PFSK-1 (cell line): Measurements from ENCODE around the gene BTBD9.

Experiments
- FOXP2 ChIP-seq: optimal IDR thresholded peaks from 2 replicates; pipeline ENCODE3; 2011; ENCODE audit warnings: borderline replicate concordance, control low read depth, inconsistent platforms; ENCODE audit not compliant: insufficient read depth; ENCODE audit errors: extremely low read length, extremely low read depth
- POLR2AphosphoS5 ChIP-seq: IDR thresholded peaks from 2 replicates; pipeline ENCODE4 v1.6.1; 2012; ENCODE audit warnings: low read depth, mild to moderate bottlenecking, control low read depth, low read length, moderate library complexity
- REST ChIP-seq, 2 experiments: IDR thresholded peaks; 2 replicates each; pipeline versions ENCODE4 v1.6.1 to v1.8.0; 2011 to 2012; ENCODE audit warnings: low read depth in 2 of 2, low read length in 2 of 2, control low read depth in 1 of 2, inconsistent platforms in 1 of 2, mild to moderate bottlenecking in 1 of 2, moderate library complexity in 1 of 2; ENCODE audit not compliant: insufficient read depth in 1 of 2
- SIN3A ChIP-seq: IDR thresholded peaks from 2 replicates; pipeline ENCODE4 v1.6.1; 2012; ENCODE audit warnings: mild to moderate bottlenecking, low read length, moderate library complexity, borderline replicate concordance; ENCODE audit not compliant: insufficient read depth
- TAF1 ChIP-seq: IDR thresholded peaks from 2 replicates; pipeline ENCODE4 v1.6.1; 2012; ENCODE audit warnings: low read length, control low read depth, borderline replicate concordance; ENCODE audit not compliant: insufficient read depth

- TF ChIP-seq TAF1 (no peak), FOXP2 (no peak), POLR2AphosphoS5 (no peak), REST (IDR thresholded peaks at IDR 0.05; ENCODE audit: insufficient read depth in 1 of 2, low read depth in 2 of 2, low read length in 2 of 2) (no peak), SIN3A (no peak)
Observed at GRCh38 chr6:38577492-38577891, 62.2 kb downstream of the BTBD9 start.
